ENCODE measurements around the gene C22orf31. TPM values are rescaled to one million over a fixed set of nuclear protein-coding genes. Genes with fewer than 3 reads are reported as not detected.
A peak's percentile ranks its signal among the peaks of the same experiment; 100 is the strongest.

C22orf31 gene
- total RNA-seq, 4 donors from 2014 or later: not detected

GRCh38 chr22:29081517-29082236 is 20.0 kb upstream of the C22orf31 start:
- TF ChIP-seq CTCF (IDR thresholded peaks at IDR 0.05) (no peak), EP300 (IDR thresholded peaks at IDR 0.05) (no peak), POLR2A (IDR thresholded peaks at IDR 0.05) (no peak)
- Histone ChIP-seq H3K27ac (peak overlapping the region in 2 of 4 donors; percentile 11 to 51), H3K4me3 (no peak overlapping the region), H3K36me3 (no peaks in the 10 kb centered on the region), H3K9me3 (no peaks in the 10 kb centered on the region), H3K27me3 (no peaks in the 10 kb centered on the region), H3K4me1 (peaks cover 0 to 28% (median 2%) of the 10 kb centered on the region in 4 donors)
- 83 to 87% methylated on average over 3 of the region's 3 CpGs for WGBS, 2 donors
- DNase-seq (ENCODE audit: low spot score in 2 of 2): no peak

GRCh38 chr22:29080106-29080975 is 18.7 kb upstream of the C22orf31 start:
- peak overlapping the region in 1 of 4 donors; percentile 25 for H3K27ac ChIP-seq
- peaks cover 0 to 28% (median 2%) of the 10 kb centered on the region in 4 donors for H3K4me1 ChIP-seq
- WGBS, 2 donors: 81 to 86% methylated on average over 7 of the region's 7 CpGs
- no peaks in the 10 kb centered on the region for H3K27me3 ChIP-seq
- H3K36me3 ChIP-seq: no peaks in the 10 kb centered on the region
- DNase-seq (ENCODE audit: low spot score in 2 of 2): peak; percentile 39 to 71
- no peaks in the 10 kb centered on the region for H3K9me3 ChIP-seq
- peak in 1 of 5 experiments; percentile 12 for TF ChIP-seq CTCF (IDR thresholded peaks at IDR 0.05)
- TF ChIP-seq EP300 (IDR thresholded peaks at IDR 0.05): peak in 1 of 2 donors; percentile 55
- no peak for TF ChIP-seq POLR2A (IDR thresholded peaks at IDR 0.05)
- H3K4me3 ChIP-seq: no peak overlapping the region

GRCh38 chr22:29079218-29079901 is 17.7 kb upstream of the C22orf31 start:
- Histone ChIP-seq H3K4me1 (peaks cover 0 to 35% (median 2%) of the 10 kb centered on the region in 4 donors), H3K9me3 (no peaks in the 10 kb centered on the region), H3K36me3 (no peaks in the 10 kb centered on the region), H3K27ac (no peak overlapping the region), H3K4me3 (no peak overlapping the region), H3K27me3 (no peaks in the 10 kb centered on the region)
- TF ChIP-seq CTCF (IDR thresholded peaks at IDR 0.05) (no peak), EP300 (IDR thresholded peaks at IDR 0.05) (no peak), POLR2A (IDR thresholded peaks at IDR 0.05) (no peak)
- WGBS, 2 donors: 57 to 59% methylated on average over 8 of the region's 8 CpGs
- DNase-seq (ENCODE audit: low spot score in 2 of 2): no peak

GRCh38 chr22:29078869-29079207 is 17.2 kb upstream of the C22orf31 start:
- H3K27me3 ChIP-seq: no peaks in the 10 kb centered on the region
- no peak overlapping the region for H3K27ac ChIP-seq
- TF ChIP-seq POLR2A (IDR thresholded peaks at IDR 0.05) (no peak), EP300 (IDR thresholded peaks at IDR 0.05) (no peak), CTCF (IDR thresholded peaks at IDR 0.05) (no peak)
- no peak for DNase-seq (ENCODE audit: low spot score in 2 of 2)
- no peak overlapping the region for H3K4me3 ChIP-seq
- H3K36me3 ChIP-seq: no peaks in the 10 kb centered on the region
- H3K9me3 ChIP-seq: no peaks in the 10 kb centered on the region
- peaks cover 0 to 40% (median 4%) of the 10 kb centered on the region in 4 donors for H3K4me1 ChIP-seq
- 83 to 85% methylated on average over 6 of the region's 6 CpGs for WGBS, 2 donors
